ENCODE data around the gene NAV2. TPM values are rescaled to one million over a fixed set of nuclear protein-coding genes. Genes with fewer than 3 reads are reported as not detected.

NAV2 gene
- total and polyA plus RNA-seq, 2 donors (not counting 1 experiment from before 2014, with no cell fraction given): 8.1 to 14.0 TPM

DNA sequence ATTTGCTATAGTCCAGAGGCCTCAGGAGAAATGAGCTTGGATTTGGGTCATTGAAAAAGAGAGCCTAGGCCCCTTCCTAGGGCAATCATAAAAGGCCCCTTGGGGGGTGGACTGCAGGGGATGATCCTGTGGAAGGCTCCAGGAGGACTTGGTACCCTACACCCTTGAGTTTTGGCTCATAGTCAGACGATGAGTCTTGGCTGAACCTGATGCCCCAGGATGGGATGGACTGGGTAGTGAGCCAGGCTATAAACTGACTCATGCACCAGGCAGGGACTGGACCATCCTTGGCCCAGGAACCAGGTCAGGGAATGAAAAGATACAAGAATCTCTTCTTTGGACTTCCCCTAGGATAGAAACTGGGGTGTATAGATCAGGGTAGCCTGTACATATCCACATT, 54.2 kb downstream of the NAV2 start:
- Histone ChIP-seq H3K79me2 (ENCODE audit: control insufficient read depth, insufficient read depth, low read length) (peaks cover 53% of the 10 kb centered on the region), H3K27ac (ENCODE audit: insufficient read depth, low read length) (no peak overlapping the region), H3K9ac (ENCODE audit: insufficient read depth, low read length) (no peak overlapping the region), H3K9me3 (ENCODE audit: control insufficient read depth, insufficient read depth, low read depth, low read length) (no peaks in the 10 kb centered on the region), H2AFZ (ENCODE audit: low read length) (no peak overlapping the region), H3K4me1 (ENCODE audit: control insufficient read depth, extremely low read depth, insufficient read depth, low read length) (peaks cover 12% of the 10 kb centered on the region), H3K4me2 (ENCODE audit: extremely low read depth, insufficient read depth, low read length) (no peak overlapping the region), H4K20me1 (ENCODE audit: control insufficient read depth, extremely low read depth, insufficient read depth, low read length) (peaks cover 11% of the 10 kb centered on the region), H3K36me3 (ENCODE audit: control insufficient read depth, insufficient read depth, low read length) (no peaks in the 10 kb centered on the region), H3K27me3 (ENCODE audit: control insufficient read depth, insufficient read depth, low read length) (no peaks in the 10 kb centered on the region), H3K4me3 (replicated peaks in 1 of 4; ENCODE audit: control extremely low read depth in 1 of 4, insufficient read depth in 1 of 4, low read depth in 3 of 4, low read length in 4 of 4) (no peak overlapping the region)
- no peak for DNase-seq (ENCODE audit: low read depth in 2 of 2)
- TF ChIP-seq EZH2 (IDR thresholded peaks at IDR 0.05; ENCODE audit: low read length, missing control alignments): no peak
- TF ChIP-seq, protein P1, sequence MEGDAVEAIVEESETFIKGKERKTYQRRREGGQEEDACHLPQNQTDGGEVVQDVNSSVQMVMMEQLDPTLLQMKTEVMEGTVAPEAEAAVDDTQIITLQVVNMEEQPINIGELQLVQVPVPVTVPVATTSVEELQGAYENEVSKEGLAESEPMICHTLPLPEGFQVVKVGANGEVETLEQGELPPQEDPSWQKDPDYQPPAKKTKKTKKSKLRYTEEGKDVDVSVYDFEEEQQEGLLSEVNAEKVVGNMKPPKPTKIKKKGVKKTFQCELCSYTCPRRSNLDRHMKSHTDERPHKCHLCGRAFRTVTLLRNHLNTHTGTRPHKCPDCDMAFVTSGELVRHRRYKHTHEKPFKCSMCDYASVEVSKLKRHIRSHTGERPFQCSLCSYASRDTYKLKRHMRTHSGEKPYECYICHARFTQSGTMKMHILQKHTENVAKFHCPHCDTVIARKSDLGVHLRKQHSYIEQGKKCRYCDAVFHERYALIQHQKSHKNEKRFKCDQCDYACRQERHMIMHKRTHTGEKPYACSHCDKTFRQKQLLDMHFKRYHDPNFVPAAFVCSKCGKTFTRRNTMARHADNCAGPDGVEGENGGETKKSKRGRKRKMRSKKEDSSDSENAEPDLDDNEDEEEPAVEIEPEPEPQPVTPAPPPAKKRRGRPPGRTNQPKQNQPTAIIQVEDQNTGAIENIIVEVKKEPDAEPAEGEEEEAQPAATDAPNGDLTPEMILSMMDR (conservative IDR thresholded peaks at IDR 0.05 in 1 of 2, IDR thresholded peaks at IDR 0.05 in 1 of 2; ENCODE audit: low read depth in 1 of 2, low read length in 2 of 2): no peak

DNA sequence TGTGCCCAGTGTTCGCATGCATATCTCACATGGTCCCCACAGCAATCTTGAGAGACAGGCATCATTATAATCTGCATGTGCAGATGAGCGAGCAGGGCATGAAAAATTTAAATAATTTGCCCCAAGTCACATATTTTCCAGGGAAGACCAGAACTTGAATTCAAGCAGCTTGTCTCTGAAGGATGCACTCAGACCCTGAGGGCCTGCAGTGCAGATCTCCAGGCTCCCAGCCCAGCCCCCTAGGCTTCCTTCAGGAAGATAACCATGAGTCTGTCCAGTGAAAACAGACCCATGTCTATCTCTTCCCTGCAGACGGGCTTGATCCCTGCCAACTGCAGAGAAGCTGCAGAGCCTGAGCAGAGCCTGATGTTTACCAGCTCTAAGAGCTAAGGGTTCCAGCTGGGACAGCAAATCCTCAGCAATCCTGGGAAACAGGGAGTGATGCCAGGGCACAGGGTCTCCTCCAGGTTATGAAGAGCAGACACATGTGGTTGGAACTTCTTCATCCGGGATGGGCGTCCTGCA, 55.1 kb downstream of the NAV2 start:
- H3K27me3 ChIP-seq (ENCODE audit: control insufficient read depth, insufficient read depth, low read length): no peaks in the 10 kb centered on the region
- H3K4me1 ChIP-seq (ENCODE audit: control insufficient read depth, extremely low read depth, insufficient read depth, low read length): peaks cover 12% of the 10 kb centered on the region
- H3K4me3 ChIP-seq (replicated peaks in 1 of 4; ENCODE audit: control extremely low read depth in 1 of 4, insufficient read depth in 1 of 4, low read depth in 3 of 4, low read length in 4 of 4): no peak overlapping the region
- H3K9ac ChIP-seq (ENCODE audit: insufficient read depth, low read length): no peak overlapping the region
- no peak for DNase-seq (ENCODE audit: low read depth in 2 of 2)
- peaks cover 59% of the 10 kb centered on the region for H3K79me2 ChIP-seq (ENCODE audit: control insufficient read depth, insufficient read depth, low read length)
- H3K27ac ChIP-seq (ENCODE audit: insufficient read depth, low read length): no peak overlapping the region
- H3K4me2 ChIP-seq (ENCODE audit: extremely low read depth, insufficient read depth, low read length): no peak overlapping the region
- H2AFZ ChIP-seq (ENCODE audit: low read length): no peak overlapping the region
- TF ChIP-seq EZH2 (IDR thresholded peaks at IDR 0.05; ENCODE audit: low read length, missing control alignments): no peak
- TF ChIP-seq, protein P1 (conservative IDR thresholded peaks at IDR 0.05 in 1 of 2, IDR thresholded peaks at IDR 0.05 in 1 of 2; ENCODE audit: low read depth in 1 of 2, low read length in 2 of 2): no peak
- H3K36me3 ChIP-seq (ENCODE audit: control insufficient read depth, insufficient read depth, low read length): no peaks in the 10 kb centered on the region
- no peaks in the 10 kb centered on the region for H3K9me3 ChIP-seq (ENCODE audit: control insufficient read depth, insufficient read depth, low read depth, low read length)
- peaks cover 14% of the 10 kb centered on the region for H4K20me1 ChIP-seq (ENCODE audit: control insufficient read depth, extremely low read depth, insufficient read depth, low read length)

DNA sequence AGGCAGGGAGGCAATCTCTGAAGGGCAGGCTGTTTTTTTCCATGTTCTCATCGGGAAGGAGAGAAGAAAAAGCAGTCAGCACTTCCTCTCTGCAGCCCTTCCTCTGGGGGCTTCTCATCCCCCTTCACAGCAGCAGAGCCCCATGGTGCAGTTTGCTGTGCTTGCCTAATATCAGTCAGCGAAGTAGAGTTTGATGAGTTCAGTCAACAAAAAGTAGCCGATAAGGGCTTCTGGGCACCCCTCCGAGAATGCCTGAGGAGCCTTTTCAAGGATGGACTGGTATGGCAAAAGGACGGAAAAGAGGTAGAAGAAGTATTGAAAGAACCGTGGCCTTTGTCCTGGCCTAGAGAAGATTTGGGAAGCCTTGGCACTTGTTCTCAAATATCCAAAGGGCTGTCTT, 55.6 kb downstream of the NAV2 start:
- H3K9ac ChIP-seq (ENCODE audit: insufficient read depth, low read length): no peak overlapping the region
- H3K27me3 ChIP-seq (ENCODE audit: control insufficient read depth, insufficient read depth, low read length): no peaks in the 10 kb centered on the region
- H3K79me2 ChIP-seq (ENCODE audit: control insufficient read depth, insufficient read depth, low read length): peaks cover 60% of the 10 kb centered on the region
- H4K20me1 ChIP-seq (ENCODE audit: control insufficient read depth, extremely low read depth, insufficient read depth, low read length): peaks cover 14% of the 10 kb centered on the region
- no peak overlapping the region for H2AFZ ChIP-seq (ENCODE audit: low read length)
- peaks cover 12% of the 10 kb centered on the region for H3K4me1 ChIP-seq (ENCODE audit: control insufficient read depth, extremely low read depth, insufficient read depth, low read length)
- no peak overlapping the region for H3K27ac ChIP-seq (ENCODE audit: insufficient read depth, low read length)
- no peaks in the 10 kb centered on the region for H3K9me3 ChIP-seq (ENCODE audit: control insufficient read depth, insufficient read depth, low read depth, low read length)
- no peak overlapping the region for H3K4me3 ChIP-seq (replicated peaks in 1 of 4; ENCODE audit: control extremely low read depth in 1 of 4, insufficient read depth in 1 of 4, low read depth in 3 of 4, low read length in 4 of 4)
- DNase-seq (ENCODE audit: low read depth in 2 of 2): no peak
- H3K36me3 ChIP-seq (ENCODE audit: control insufficient read depth, insufficient read depth, low read length): no peaks in the 10 kb centered on the region
- no peak overlapping the region for H3K4me2 ChIP-seq (ENCODE audit: extremely low read depth, insufficient read depth, low read length)
- TF ChIP-seq, protein P1 (conservative IDR thresholded peaks at IDR 0.05 in 1 of 2, IDR thresholded peaks at IDR 0.05 in 1 of 2; ENCODE audit: low read depth in 1 of 2, low read length in 2 of 2): no peak
- TF ChIP-seq EZH2 (IDR thresholded peaks at IDR 0.05; ENCODE audit: low read length, missing control alignments): no peak
